SK-N-SH (cell line): ENCODE measurements around the gene LEFTY1. TPM values are rescaled to one million over a fixed set of nuclear protein-coding genes. Genes with fewer than 3 reads are reported as not detected.

Experiments
- CTCF ChIA-PET: fragments of 300-600, 350-600 bp; formaldehyde crosslinking; extraction: SDS; loops from one replicate; lab custom pipeline; 2021; lab: Yijun Ruan, JAX
- POLR2A ChIA-PET: fragments of 350-600 bp; sonication (Branson Sonifier 250); formaldehyde crosslinking; extraction: SDS; loops from one replicate; lab custom pipeline; 2020; ENCODE audit warnings: antibody characterized with exemption, inconsistent platforms; lab: Yijun Ruan, JAX
- DNase-seq: peaks from one replicate; pipeline ENCODE4 v3.0.0; 2012
- H2AFZ ChIP-seq: fragments of 200-600 bp; sonication (generic); 2 replicates; pipeline ENCODE4 v1.8.1; 2016; ENCODE audit warnings: antibody characterized with exemption, mild to moderate bottlenecking, low read depth
- H3F3A ChIP-seq: fragments of 200-600 bp; sonication (generic); replicated peaks from 2 replicates; pipeline ENCODE3; 2016; ENCODE audit warnings: antibody characterized with exemption, mild to moderate bottlenecking; ENCODE audit not compliant: insufficient read depth
- H3K27ac ChIP-seq, 2 experiments: fragments of 200-500 bp in 1 of 2; fragments of 200-600 bp in 1 of 2; sonication (Bioruptor generic) in 1 of 2; sonication (generic), shearing (Covaris generic) in 1 of 2; 2 replicates each; pipeline versions ENCODE4 v1.5.1 to v1.6.1; 2014 to 2016; ENCODE audit warnings: low read depth in 2 of 2, inconsistent platforms in 1 of 2, low read length in 1 of 2, mild to moderate bottlenecking in 1 of 2, mixed read lengths in 1 of 2
- H3K27me3 ChIP-seq: fragments of 200-600 bp; sonication (generic), shearing (Covaris generic); 2 replicates; pipeline ENCODE4 v1.6.1; 2016; ENCODE audit warnings: mixed run types; ENCODE audit not compliant: insufficient read depth
- H3K36me3 ChIP-seq, 2 experiments: fragments of 200-500 bp in 1 of 2; fragments of 200-600 bp in 1 of 2; sonication (Bioruptor generic) in 1 of 2; sonication (generic) in 1 of 2; replicated peaks in 1 of 2; 2 replicates each; pipeline versions ENCODE3 to v1.5.1; 2014 to 2016; ENCODE audit warnings: low read length in 1 of 2, mild to moderate bottlenecking in 1 of 2; ENCODE audit not compliant: insufficient read depth in 2 of 2, control insufficient read depth in 1 of 2
- H3K4me1 ChIP-seq, 2 experiments: fragments of 200-500 bp in 1 of 2; fragments of 200-600 bp in 1 of 2; sonication (Bioruptor generic) in 1 of 2; sonication (generic), shearing (Covaris generic) in 1 of 2; 2 replicates each; pipeline versions ENCODE4 v1.5.1 to v1.6.1; 2014 to 2016; ENCODE audit warnings: low read depth in 1 of 2, low read length in 1 of 2, mixed run types in 1 of 2; ENCODE audit not compliant: insufficient read depth in 2 of 2, control insufficient read depth in 1 of 2
- H3K4me2 ChIP-seq: fragments of 200-600 bp; sonication (generic), shearing (Covaris generic); 2 replicates; pipeline ENCODE4 v1.6.1; 2017; ENCODE audit warnings: mixed run types
- H3K4me3 ChIP-seq, 2 experiments: fragments of 200-500 bp in 1 of 2; fragments of 200-600 bp in 1 of 2; sonication (Bioruptor generic) in 1 of 2; sonication (generic), shearing (Covaris generic) in 1 of 2; 2 replicates each; pipeline versions ENCODE4 v1.5.1 to v1.8.1; 2014 to 2016; ENCODE audit warnings: low read depth in 2 of 2, inconsistent platforms in 1 of 2, low read length in 1 of 2, mild to moderate bottlenecking in 1 of 2, mixed read lengths in 1 of 2, moderate library complexity in 1 of 2
- H3K79me2 ChIP-seq: fragments of 200-600 bp; sonication (generic); 2 replicates; pipeline ENCODE4 v1.8.1; 2017; ENCODE audit warnings: mild to moderate bottlenecking; ENCODE audit not compliant: insufficient read depth
- H3K9ac ChIP-seq: fragments of 200-600 bp; sonication (generic); 2 replicates; pipeline ENCODE4 v1.6.1; 2017; ENCODE audit warnings: mixed run types
- H3K9me2 ChIP-seq: fragments of 200-600 bp; sonication (generic); 2 replicates; pipeline ENCODE4 v1.6.1; 2017; ENCODE audit warnings: mixed run types
- H3K9me3 ChIP-seq: fragments of 200-600 bp; sonication (generic); 2 replicates; pipeline ENCODE4 v1.6.1; 2017; ENCODE audit warnings: mixed run types, mild to moderate bottlenecking, moderate library complexity
- H4K20me1 ChIP-seq: fragments of 200-600 bp; sonication (generic); 2 replicates; pipeline ENCODE4 v1.6.1; 2017; ENCODE audit warnings: mild to moderate bottlenecking, mixed run types; ENCODE audit not compliant: insufficient read depth
- CHD2 ChIP-seq: fragments of 150-350 bp; IDR thresholded peaks from 2 replicates; pipeline ENCODE4 v1.6.1; 2018; ENCODE audit warnings: low read length; ENCODE audit not compliant: partially characterized antibody
- FOXJ3 ChIP-seq: sonication (generic); formaldehyde crosslinking; IDR thresholded peaks from 2 replicates; pipeline ENCODE4 v1.5.1; 2020; ENCODE audit warnings: mild to moderate bottlenecking, missing genetic modification reagents
- FOXM1 ChIP-seq: IDR thresholded peaks from 2 replicates; pipeline ENCODE4 v1.4.0; 2012; ENCODE audit warnings: low read depth, mild to moderate bottlenecking
- JUND ChIP-seq: IDR thresholded peaks from 2 replicates; pipeline ENCODE4 v1.4.0; 2012
- MEF2A ChIP-seq: IDR thresholded peaks from 2 replicates; pipeline ENCODE4 v1.4.0; 2012; ENCODE audit warnings: low read depth, borderline replicate concordance
- NFIC ChIP-seq: IDR thresholded peaks from 2 replicates; pipeline ENCODE4 v1.4.0; 2012; ENCODE audit warnings: borderline replicate concordance
- SIN3A ChIP-seq: IDR thresholded peaks from 2 replicates; pipeline ENCODE4 v1.6.1; 2012; ENCODE audit warnings: low read depth, mild to moderate bottlenecking, low read length, moderate library complexity, borderline replicate concordance
- TAF1 ChIP-seq: IDR thresholded peaks from 2 replicates; pipeline ENCODE4 v1.6.1; 2012; ENCODE audit warnings: low read depth, mild to moderate bottlenecking, low read length, moderate library complexity, borderline replicate concordance
- TEAD4 ChIP-seq: IDR thresholded peaks from 2 replicates; pipeline ENCODE4 v1.4.0; 2012; ENCODE audit warnings: mild to moderate bottlenecking, borderline replicate concordance; ENCODE audit not compliant: insufficient read depth
- YY1 ChIP-seq: IDR thresholded peaks from 2 replicates; pipeline ENCODE4 v1.4.0; 2012; ENCODE audit warnings: low read depth, mild to moderate bottlenecking
- WGBS: methylation state at CpG from one replicate; pipeline ENCODE4 v1.1.6; 2017; ENCODE audit warnings: low lambda C conversion rate; 5-methylcytosine and 5-hydroxymethylcytosine counted together
- polyA plus RNA-seq, 3 experiments: library from polyadenylated mRNA; depleted of rRNA; stranded (reverse); fragments of >200 nt; gene quantifications; 2 replicates each; pipeline ENCODE4 v1.2.3, GENCODE V29; 2012
- TF ChIP-seq, protein P1 (sequence below): IDR thresholded peaks from 2 replicates; pipeline ENCODE4 v1.4.0; 2012; ENCODE audit warnings: low read depth, borderline replicate concordance
- TF ChIP-seq, protein P2 (sequence below): fragments of 200-600 bp; sonication (generic); IDR thresholded peaks from 2 replicates; pipeline ENCODE4 v1.6.1; 2017; ENCODE audit warnings: antibody characterized with exemption, mild to moderate bottlenecking, moderate library complexity
- TF ChIP-seq, protein P3 (sequence below): IDR thresholded peaks from 2 replicates; pipeline ENCODE4 v1.4.0; 2012; ENCODE audit warnings: low read depth, borderline replicate concordance

LEFTY1 gene
- polyA plus RNA-seq, 1 of the 3 experiments (the other 2 are of a cell fraction) = 0.07 TPM

DNA sequence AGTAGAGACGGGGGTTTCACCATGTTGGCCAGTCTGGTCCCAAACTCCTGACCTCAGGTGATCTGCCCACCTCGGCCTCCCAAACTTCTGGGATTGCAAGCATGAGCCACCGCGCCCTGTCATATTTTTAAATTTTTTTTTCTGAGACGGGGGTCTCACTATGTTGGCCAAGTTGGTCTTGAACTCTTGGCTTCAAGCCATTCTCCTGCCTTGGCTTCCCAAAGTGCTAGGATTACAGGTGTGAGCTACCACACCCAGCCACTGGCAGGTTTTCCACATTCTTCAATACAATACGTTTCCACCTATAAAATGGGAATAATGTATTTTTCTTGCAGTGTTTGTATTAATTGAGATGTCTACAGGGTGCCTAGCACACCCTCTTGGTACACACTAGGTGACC lies 3.4 kb upstream of the LEFTY1 start:
- no peak for TF ChIP-seq FOXJ3 (CRISPR knock-in tag)
- TF ChIP-seq, protein P1, sequence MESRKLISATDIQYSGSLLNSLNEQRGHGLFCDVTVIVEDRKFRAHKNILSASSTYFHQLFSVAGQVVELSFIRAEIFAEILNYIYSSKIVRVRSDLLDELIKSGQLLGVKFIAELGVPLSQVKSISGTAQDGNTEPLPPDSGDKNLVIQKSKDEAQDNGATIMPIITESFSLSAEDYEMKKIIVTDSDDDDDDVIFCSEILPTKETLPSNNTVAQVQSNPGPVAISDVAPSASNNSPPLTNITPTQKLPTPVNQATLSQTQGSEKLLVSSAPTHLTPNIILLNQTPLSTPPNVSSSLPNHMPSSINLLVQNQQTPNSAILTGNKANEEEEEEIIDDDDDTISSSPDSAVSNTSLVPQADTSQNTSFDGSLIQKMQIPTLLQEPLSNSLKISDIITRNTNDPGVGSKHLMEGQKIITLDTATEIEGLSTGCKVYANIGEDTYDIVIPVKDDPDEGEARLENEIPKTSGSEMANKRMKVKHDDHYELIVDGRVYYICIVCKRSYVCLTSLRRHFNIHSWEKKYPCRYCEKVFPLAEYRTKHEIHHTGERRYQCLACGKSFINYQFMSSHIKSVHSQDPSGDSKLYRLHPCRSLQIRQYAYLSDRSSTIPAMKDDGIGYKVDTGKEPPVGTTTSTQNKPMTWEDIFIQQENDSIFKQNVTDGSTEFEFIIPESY = no peak
- no peak for TF ChIP-seq JUND
- TF ChIP-seq SIN3A = no peak
- no peak for TF ChIP-seq NFIC
- TF ChIP-seq CHD2 = no peak
- TF ChIP-seq MEF2A = no peak
- TF ChIP-seq, protein P2, sequence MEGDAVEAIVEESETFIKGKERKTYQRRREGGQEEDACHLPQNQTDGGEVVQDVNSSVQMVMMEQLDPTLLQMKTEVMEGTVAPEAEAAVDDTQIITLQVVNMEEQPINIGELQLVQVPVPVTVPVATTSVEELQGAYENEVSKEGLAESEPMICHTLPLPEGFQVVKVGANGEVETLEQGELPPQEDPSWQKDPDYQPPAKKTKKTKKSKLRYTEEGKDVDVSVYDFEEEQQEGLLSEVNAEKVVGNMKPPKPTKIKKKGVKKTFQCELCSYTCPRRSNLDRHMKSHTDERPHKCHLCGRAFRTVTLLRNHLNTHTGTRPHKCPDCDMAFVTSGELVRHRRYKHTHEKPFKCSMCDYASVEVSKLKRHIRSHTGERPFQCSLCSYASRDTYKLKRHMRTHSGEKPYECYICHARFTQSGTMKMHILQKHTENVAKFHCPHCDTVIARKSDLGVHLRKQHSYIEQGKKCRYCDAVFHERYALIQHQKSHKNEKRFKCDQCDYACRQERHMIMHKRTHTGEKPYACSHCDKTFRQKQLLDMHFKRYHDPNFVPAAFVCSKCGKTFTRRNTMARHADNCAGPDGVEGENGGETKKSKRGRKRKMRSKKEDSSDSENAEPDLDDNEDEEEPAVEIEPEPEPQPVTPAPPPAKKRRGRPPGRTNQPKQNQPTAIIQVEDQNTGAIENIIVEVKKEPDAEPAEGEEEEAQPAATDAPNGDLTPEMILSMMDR = no peak
- no peak for TF ChIP-seq YY1
- TF ChIP-seq, protein P3, sequence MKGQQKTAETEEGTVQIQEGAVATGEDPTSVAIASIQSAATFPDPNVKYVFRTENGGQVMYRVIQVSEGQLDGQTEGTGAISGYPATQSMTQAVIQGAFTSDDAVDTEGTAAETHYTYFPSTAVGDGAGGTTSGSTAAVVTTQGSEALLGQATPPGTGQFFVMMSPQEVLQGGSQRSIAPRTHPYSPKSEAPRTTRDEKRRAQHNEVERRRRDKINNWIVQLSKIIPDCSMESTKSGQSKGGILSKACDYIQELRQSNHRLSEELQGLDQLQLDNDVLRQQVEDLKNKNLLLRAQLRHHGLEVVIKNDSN = no peak
- no peak for TF ChIP-seq FOXM1
- no peak for TF ChIP-seq TAF1
- TF ChIP-seq TEAD4 = no peak
- TF ChIP-seq, all 33 proteins: peak for 0
- no peak overlapping the region for H2AFZ ChIP-seq
- POLR2A ChIA-PET = no interaction called here
- H3K9me2 ChIP-seq = no peaks in the 10 kb centered on the region
- no peaks in the 10 kb centered on the region for H3K79me2 ChIP-seq
- no peaks in the 10 kb centered on the region for H3K9me3 ChIP-seq
- WGBS = 92% methylated on average over 6 of the region's 6 CpGs
- no peaks in the 10 kb centered on the region for H3F3A ChIP-seq
- CTCF ChIA-PET = interaction anchor here (1.2 kb wide), 1 partner anchor 418 kb away, joined by 3 read pairs; no protein-coding TSS in a partner anchor
- no peak for DNase-seq
- H3K36me3 ChIP-seq = no peaks in the 10 kb centered on the region
- no peak overlapping the region for H3K4me2 ChIP-seq
- no peak overlapping the region for H3K27ac ChIP-seq
- no peak overlapping the region for H3K4me3 ChIP-seq
- H3K9ac ChIP-seq = no peak overlapping the region
- no peaks in the 10 kb centered on the region for H4K20me1 ChIP-seq
- no peaks in the 10 kb centered on the region for H3K27me3 ChIP-seq
- H3K4me1 ChIP-seq = peaks cover 0 to 2% of the 10 kb centered on the region in 2 experiments; a peak in 1 of 4 replicates
